Urinary bladder (tissue), 4 donors: Measurements from ENCODE around the gene VPS35L. TPM values are rescaled to one million over a fixed set of nuclear protein-coding genes. Genes with fewer than 3 reads are reported as not detected.
A peak's percentile ranks its signal among the peaks of the same experiment; 100 is the strongest.

Experiments
- DNase-seq: peaks from one replicate; pipeline ENCODE4 v3.0.0-alpha.2; 2015; ENCODE audit errors: extremely low spot score
- H3K27ac ChIP-seq: one replicate; pipeline ENCODE4 v1.5.1; 2013; ENCODE audit warnings: low read depth, mild to moderate bottlenecking, moderate library complexity
- H3K36me3 ChIP-seq: one replicate; pipeline ENCODE4 v1.6.1; 2013; ENCODE audit warnings: mild to moderate bottlenecking, moderate library complexity; ENCODE audit not compliant: insufficient read depth
- H3K4me1 ChIP-seq: one replicate; pipeline ENCODE4 v1.6.1; 2013; ENCODE audit warnings: mild to moderate bottlenecking, moderate library complexity; ENCODE audit not compliant: insufficient read depth
- H3K4me3 ChIP-seq: one replicate; pipeline ENCODE4 v1.5.1; 2013; ENCODE audit warnings: low read depth, low read length
- WGBS: extraction: QIAGEN DNeasy Blood & Tissue Kit; methylation state at CpG from one replicate; pipeline ENCODE4 v1.1.7; 2013; 5-methylcytosine and 5-hydroxymethylcytosine counted together
- polyA plus RNA-seq: library from polyadenylated mRNA; stranded (reverse); fragments of 200-250 nt; gene quantifications from one replicate; pipeline ENCODE4 v1.2.3, GENCODE V29; 2013
- total RNA-seq: library from RNA; depleted of rRNA; stranded (reverse); fragments of >200 nt; gene quantifications from one replicate; pipeline ENCODE4 v1.2.3, GENCODE V29; 2014
- donor health status: healthy with polysubstance abuse.
- donor health status: healthy.

Gene VPS35L
- total and polyA plus RNA-seq, 2 donors: 33.8 to 46.3 TPM

DNA sequence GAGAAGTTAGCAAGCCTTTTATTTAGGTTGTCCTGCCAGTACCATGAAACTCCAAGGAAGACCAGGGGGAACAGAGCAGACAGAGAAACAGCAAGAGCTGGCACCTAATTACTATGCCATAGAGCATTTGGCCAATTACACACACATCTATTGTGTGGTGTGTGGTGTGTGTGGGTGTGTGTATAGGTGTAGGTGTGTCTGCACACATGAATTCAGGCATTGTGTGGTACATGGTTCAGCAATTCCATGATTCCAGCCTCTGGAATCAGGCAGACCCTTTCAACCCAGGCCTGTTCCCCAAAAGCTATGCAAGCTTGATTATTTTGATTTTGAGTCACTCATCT lies 188.3 kb downstream of the VPS35L start:
- no peaks in the 10 kb centered on the region for H3K36me3 ChIP-seq
- H3K4me1 ChIP-seq: no peaks in the 10 kb centered on the region
- DNase-seq: no peak
- no peak overlapping the region for H3K4me3 ChIP-seq
- H3K27ac ChIP-seq: no peak overlapping the region

DNA sequence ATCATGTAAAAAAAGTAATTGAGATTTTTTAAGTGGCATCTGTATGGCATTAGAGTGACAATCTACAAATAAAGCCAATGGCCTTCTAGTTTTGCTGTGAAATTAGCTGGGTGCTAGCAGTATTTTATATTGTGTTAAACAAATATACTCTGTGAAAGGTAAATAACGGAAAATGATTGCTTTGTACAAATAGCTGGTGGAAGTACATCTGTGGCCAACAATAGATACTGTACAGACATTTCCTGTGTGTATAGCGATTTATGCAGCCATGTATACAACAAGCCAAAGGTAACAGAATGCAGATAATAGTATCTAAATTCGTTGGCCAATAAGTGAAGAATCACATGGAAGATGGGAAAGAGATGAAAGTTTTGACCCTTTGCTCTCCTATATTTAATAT lies 189.2 kb downstream of the VPS35L start:
- 63% methylated on average over 3 of the region's 3 CpGs for WGBS
- DNase-seq: no peak

DNA sequence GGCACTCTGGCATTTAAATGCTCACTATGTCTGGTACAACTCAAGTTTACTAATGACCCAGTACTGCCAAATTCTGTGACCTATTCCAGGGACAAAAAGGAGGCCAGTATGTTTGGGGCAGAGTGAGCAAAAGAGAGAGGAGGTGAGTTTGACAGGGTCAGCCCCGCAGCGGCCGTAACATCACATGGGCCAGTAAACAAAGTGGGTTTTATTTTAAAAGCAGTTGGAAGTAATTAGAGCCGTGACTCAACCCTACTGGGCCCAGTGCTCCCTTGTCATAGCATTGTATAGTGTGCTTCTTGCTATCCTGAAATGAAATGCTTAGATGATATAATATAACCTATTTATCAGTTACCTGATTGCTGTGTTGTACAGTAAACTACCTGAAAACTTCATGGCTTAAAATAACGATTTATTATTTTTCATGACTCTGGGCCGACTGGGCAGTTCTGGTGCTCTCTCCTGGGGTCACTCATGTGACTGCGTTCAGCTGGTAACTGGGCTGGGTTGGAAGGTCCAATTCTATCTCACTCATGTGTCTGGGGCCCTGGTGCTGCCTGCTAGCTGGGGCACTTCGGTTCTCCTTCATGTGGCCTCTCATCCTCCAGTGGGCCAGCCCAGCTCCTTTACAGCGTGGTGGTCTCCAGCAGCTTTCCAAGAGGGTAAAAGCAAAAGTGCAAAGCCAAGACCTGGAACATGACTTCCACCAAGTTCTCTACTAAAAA lies 189.9 kb downstream of the VPS35L start:
- Histone ChIP-seq H3K36me3 (no peaks in the 10 kb centered on the region), H3K4me1 (no peaks in the 10 kb centered on the region), H3K27ac (no peak overlapping the region), H3K4me3 (no peak overlapping the region)
- 79% methylated on average over 9 of the region's 9 CpGs for WGBS
- DNase-seq: no peak

More for the DNA sequence above, 189.2 kb downstream of the VPS35L start:
- Histone ChIP-seq H3K27ac (no peak overlapping the region), H3K36me3 (no peaks in the 10 kb centered on the region), H3K4me1 (no peaks in the 10 kb centered on the region), H3K4me3 (no peak overlapping the region)

DNA sequence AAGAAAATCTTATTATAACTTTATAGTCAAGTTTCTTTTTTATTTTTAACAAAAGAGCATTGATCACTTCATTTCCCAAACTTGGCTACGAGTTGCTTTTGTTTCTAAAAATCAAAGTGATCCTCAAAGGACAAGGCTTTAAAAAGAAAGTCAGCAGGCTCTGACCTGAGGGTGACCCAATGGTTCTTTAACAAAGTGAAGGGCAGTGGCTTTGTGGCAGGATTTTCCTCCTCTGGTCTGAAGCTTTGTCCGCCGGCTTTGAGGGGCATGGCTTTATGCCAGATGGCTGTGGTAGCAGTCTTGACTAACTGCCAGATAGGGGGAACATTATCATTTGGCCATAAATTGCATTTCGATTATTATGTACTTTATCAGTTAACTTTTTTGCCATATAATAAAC lies 191.1 kb downstream of the VPS35L start:
- WGBS: 39% methylated on average over 4 of the region's 4 CpGs
- H3K27ac ChIP-seq: peak overlapping the region; percentile 29

DNA sequence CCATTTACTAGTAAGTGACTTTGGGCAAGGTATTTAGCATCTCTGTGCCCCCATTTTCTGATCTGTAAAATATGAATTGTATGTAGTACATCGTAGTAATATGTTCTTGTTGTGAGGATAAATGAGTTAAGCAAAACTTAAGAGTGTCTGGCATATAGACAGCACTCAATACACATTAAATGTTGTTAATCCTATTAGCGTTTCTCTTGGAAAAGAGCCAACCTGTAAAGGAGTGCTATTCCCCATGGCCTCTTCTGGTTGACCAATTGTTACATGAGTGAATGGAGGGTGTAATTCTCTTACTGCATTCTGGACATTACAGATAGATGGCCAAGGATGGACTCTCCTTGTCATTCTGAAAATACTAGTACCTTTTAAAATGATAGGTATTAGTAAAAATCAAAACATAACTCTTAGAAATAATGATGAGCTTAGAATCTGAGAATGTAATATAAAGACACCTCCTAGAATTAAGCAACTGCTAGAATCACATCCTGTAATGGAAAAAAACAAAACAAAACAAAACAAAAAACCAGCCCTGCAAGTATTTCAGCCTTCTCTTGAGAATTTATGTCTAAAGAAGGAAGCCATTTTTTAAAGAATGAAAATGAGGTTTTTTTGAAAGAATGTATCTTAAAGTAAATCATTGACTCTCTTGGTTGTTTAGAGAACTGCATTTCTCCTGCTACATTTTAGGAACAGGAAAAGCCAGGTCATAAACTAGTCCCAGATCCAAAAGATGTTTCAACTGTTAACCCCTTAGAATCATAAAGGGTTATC lies 193.1 kb downstream of the VPS35L start:
- Histone ChIP-seq H3K4me1 (no peaks in the 10 kb centered on the region), H3K27ac (no peak overlapping the region), H3K4me3 (no peak overlapping the region), H3K36me3 (peaks cover under 1% of the 10 kb centered on the region)
- 51% methylated on average over 2 of the region's 2 CpGs for WGBS
- DNase-seq: peak; percentile 29

More for the DNA sequence above, 191.1 kb downstream of the VPS35L start:
- Histone ChIP-seq H3K36me3 (no peaks in the 10 kb centered on the region), H3K4me3 (no peak overlapping the region), H3K4me1 (no peaks in the 10 kb centered on the region)
- no peak for DNase-seq

DNA sequence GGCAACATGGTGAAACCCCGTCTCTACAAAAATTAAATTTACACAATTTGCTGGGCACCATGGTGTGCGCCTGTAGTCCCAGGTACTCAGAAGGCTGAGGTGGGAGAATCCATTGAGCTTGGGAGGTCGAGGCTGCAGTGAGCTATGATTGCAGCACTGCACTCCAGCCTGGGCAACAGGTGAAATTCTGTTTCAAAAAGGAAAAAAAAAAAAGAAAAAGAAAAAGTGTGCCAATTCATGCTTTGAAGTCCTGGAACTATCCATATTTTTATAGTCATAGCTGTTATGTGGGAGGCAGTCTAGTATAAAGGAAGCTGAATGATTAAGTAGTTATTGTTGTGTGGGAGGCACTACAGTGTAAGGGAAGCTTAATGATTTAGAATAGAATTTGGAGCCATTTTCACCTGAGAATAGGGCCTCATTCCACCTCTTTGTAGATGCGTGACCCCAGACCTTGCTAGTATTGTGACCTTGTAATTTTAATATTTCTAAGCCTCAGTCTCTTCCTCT lies 194.1 kb downstream of the VPS35L start:
- WGBS: 88% methylated on average over 4 of the region's 4 CpGs
- no peak for DNase-seq
- Histone ChIP-seq H3K27ac (no peak overlapping the region), H3K36me3 (peaks cover 3% of the 10 kb centered on the region), H3K4me3 (no peak overlapping the region), H3K4me1 (no peaks in the 10 kb centered on the region)

Other genes starting within 250 kb of the VPS35L start
- gene TMC5, start 137.8 kb upstream of the VPS35L start, total RNA-seq: 0.32 TPM
- gene TMC5, start 137.8 kb upstream of the VPS35L start, polyA plus RNA-seq: 0.05 TPM
- 54.8 TPM for gene GDE1, start 33.6 kb upstream of the VPS35L start, total RNA-seq
- gene GDE1, start 33.6 kb upstream of the VPS35L start, polyA plus RNA-seq: 73.9 TPM
- gene CCP110, start 31.8 kb upstream of the VPS35L start, total RNA-seq: 61.5 TPM
- 9.6 TPM for gene CCP110, start 31.8 kb upstream of the VPS35L start, polyA plus RNA-seq
- gene KNOP1, start 162.5 kb downstream of the VPS35L start, total RNA-seq: 9.0 TPM
- 11.0 TPM for gene KNOP1, start 162.5 kb downstream of the VPS35L start, polyA plus RNA-seq
- 16.0 TPM for gene IQCK, start 162.6 kb downstream of the VPS35L start, total RNA-seq
- 8.2 TPM for gene IQCK, start 162.6 kb downstream of the VPS35L start, polyA plus RNA-seq